ENCODE results near the gene LSM7.
"Not testable (repeated sequence)": the region's sequence is repeated elsewhere in the genome, so short reads cannot be mapped to it uniquely, and the experiment has no call there.

LSM7 gene

GRCh38 chr19:2354670-2355069 is 26.3 kb upstream of the LSM7 start:
- POLR2A ChIA-PET (ENCODE audit: low non-redundant PET): no interaction called here
- TF ChIP-seq, protein P1, sequence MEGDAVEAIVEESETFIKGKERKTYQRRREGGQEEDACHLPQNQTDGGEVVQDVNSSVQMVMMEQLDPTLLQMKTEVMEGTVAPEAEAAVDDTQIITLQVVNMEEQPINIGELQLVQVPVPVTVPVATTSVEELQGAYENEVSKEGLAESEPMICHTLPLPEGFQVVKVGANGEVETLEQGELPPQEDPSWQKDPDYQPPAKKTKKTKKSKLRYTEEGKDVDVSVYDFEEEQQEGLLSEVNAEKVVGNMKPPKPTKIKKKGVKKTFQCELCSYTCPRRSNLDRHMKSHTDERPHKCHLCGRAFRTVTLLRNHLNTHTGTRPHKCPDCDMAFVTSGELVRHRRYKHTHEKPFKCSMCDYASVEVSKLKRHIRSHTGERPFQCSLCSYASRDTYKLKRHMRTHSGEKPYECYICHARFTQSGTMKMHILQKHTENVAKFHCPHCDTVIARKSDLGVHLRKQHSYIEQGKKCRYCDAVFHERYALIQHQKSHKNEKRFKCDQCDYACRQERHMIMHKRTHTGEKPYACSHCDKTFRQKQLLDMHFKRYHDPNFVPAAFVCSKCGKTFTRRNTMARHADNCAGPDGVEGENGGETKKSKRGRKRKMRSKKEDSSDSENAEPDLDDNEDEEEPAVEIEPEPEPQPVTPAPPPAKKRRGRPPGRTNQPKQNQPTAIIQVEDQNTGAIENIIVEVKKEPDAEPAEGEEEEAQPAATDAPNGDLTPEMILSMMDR (conservative IDR thresholded peaks at IDR 0.05; ENCODE audit: low read depth): no peak
- no peak for DNase-seq (ENCODE audit: low spot score)

DNA sequence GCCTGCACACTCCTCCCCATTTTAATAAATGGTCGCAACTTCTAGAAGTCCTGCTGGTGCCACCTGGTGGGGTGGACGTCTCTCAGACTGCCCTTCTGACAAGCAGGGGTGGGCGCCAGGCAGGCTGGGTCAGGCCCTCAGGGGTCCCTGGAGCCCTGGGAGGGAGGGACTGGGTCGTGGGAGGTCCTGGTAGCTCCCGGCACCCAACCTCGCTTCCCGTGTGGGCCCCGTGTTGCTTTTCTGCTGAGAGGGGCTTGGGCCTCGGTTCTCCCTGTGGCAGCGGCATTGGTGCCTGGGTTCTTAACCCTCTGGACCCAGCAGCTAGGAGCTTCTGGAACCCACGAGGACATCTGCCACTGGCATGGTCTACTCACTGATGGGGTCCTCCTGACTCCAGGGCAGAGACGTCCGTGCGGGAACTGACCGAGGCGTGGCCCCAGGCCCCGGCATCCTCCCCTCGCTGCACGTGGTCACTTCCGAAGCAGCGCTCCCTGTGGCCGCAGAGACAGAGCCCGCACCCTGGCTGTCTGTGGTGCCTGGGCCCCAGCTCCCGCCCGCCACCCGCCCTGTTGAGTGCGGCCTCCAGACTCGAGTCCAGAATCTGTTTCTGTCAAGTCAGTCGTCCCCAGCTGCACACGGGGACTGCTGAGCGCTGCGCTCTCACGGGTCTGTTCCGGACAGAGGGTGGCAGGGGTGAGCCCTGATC is 25.7 kb upstream of the LSM7 start:
- TF ChIP-seq, protein P1 (conservative IDR thresholded peaks at IDR 0.05; ENCODE audit: low read depth): no peak
- ChIA-PET POLR2A (ENCODE audit: low non-redundant PET) (no interaction called here), CTCF (interaction anchor here (1.2 kb wide), 1 partner anchor 68 kb away, joined by 3 read pairs; no protein-coding TSS in a partner anchor)
- H3K27ac ChIP-seq: no peak overlapping the region
- no peak for DNase-seq (ENCODE audit: low spot score)

More at GRCh38 chr19:2354670-2355069, 26.3 kb upstream of the LSM7 start:
- CTCF ChIA-PET: interaction anchor here (0.6 to 1.2 kb wide), 2 partner anchors 69 to 657 kb away, joined by 3 to 4 read pairs; no protein-coding TSS in a partner anchor
- no peak overlapping the region for H3K27ac ChIP-seq

DNA sequence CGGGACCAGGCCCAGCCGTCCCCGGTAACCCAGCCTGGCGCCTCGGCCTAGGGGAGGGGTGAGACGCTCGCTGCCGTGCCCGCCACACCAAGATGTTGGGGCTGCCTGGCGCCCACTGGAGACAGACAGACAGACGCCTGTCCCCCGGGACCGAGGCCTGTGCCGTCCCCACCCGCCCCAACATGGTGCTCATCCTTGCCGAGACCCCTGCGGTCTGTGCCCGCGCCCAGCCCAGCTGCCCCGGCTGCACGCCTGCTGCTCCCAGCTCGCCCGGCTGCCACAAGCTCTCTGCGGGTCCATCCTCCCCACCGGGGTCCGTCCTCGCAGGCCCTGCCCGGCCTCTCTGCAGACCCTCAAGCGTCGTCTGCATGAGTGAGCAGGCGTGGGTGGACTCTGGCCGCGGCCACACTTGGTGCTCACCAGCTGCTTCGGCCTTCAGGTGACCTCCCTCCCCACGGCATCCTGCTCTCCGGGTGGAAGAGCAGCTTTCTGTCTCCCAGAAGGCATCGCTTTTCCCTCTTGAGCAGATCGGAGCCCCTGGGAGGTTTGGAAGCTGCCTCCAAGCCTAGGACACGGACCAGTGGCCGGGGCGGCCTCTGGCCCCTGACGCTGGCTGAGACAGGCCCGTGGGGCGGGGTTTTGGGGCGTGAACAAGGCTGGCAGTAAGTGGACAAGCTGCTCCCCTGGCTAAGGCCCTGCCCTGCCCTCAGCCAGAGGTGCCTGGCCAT is 24.9 kb upstream of the LSM7 start:
- POLR2A ChIA-PET (ENCODE audit: low non-redundant PET): no interaction called here

GRCh38 chr19:2352121-2352520 is 23.7 kb upstream of the LSM7 start:
- DNase-seq (ENCODE audit: low spot score): no peak
- POLR2A ChIA-PET (ENCODE audit: low non-redundant PET): no interaction called here
- H3K27ac ChIP-seq: no peak overlapping the region
- TF ChIP-seq, protein P1 (conservative IDR thresholded peaks at IDR 0.05; ENCODE audit: low read depth): no peak
- CTCF ChIA-PET: no interaction called here

More for the DNA sequence above, 24.9 kb upstream of the LSM7 start:
- H3K27ac ChIP-seq: no peak overlapping the region
- CTCF ChIA-PET: interaction anchor here (0.6 to 1.2 kb wide), 3 partner anchors 31 to 295 kb away, joined by 3 to 7 read pairs (median 6); no protein-coding TSS in a partner anchor
- DNase-seq (ENCODE audit: low spot score): no peak
- TF ChIP-seq, protein P1 (conservative IDR thresholded peaks at IDR 0.05; ENCODE audit: low read depth): no peak

GRCh38 chr19:2351591-2351990 is 23.2 kb upstream of the LSM7 start:
- TF ChIP-seq, protein P1 (conservative IDR thresholded peaks at IDR 0.05; ENCODE audit: low read depth): no peak
- ChIA-PET POLR2A (ENCODE audit: low non-redundant PET) (no interaction called here), CTCF (no interaction called here)
- no peak overlapping the region for H3K27ac ChIP-seq
- DNase-seq (ENCODE audit: low spot score): no peak

GRCh38 chr19:2350656-2351055 is 22.3 kb upstream of the LSM7 start:
- TF ChIP-seq, protein P1 (conservative IDR thresholded peaks at IDR 0.05; ENCODE audit: low read depth): no peak
- no peak overlapping the region for H3K27ac ChIP-seq
- POLR2A ChIA-PET (ENCODE audit: low non-redundant PET): no interaction called here
- CTCF ChIA-PET: no interaction called here
- DNase-seq (ENCODE audit: low spot score): no peak

- DNase-seq (ENCODE audit: low spot score): not testable (repeated sequence)
These were observed 21.4 kb upstream of the LSM7 start for GRCh38 chr19:2349818-2350217.

More at GRCh38 chr19:2349818-2350217, 21.4 kb upstream of the LSM7 start:
- CTCF ChIA-PET; H3K27ac ChIP-seq; POLR2A ChIA-PET (ENCODE audit: low non-redundant PET): not testable (repeated sequence)
